ENCODE results near the gene NACC2.
"Not testable (repeated sequence)": the region's sequence is repeated elsewhere in the genome, so short reads cannot be mapped to it uniquely, and the experiment has no call there.

Gene NACC2

GRCh38 chr9:136048560-136049411 lies 46.3 kb downstream of the NACC2 start:
- no peak for DNase-seq (ENCODE audit: low read depth in 2 of 2, low spot score in 1 of 2)

- no peak for DNase-seq (ENCODE audit: low read depth in 2 of 2, low spot score in 1 of 2)
Observed at GRCh38 chr9:136047775-136048559, 47.1 kb downstream of the NACC2 start.

- DNase-seq (ENCODE audit: low read depth in 2 of 2, low spot score in 1 of 2) = no peak
Observed at GRCh38 chr9:136047076-136047774, 47.9 kb downstream of the NACC2 start.

- DNase-seq (ENCODE audit: low read depth in 2 of 2, low spot score in 1 of 2) = no peak
Observed at GRCh38 chr9:136046554-136046920, 48.6 kb downstream of the NACC2 start.

- no peak for DNase-seq (ENCODE audit: low read depth in 2 of 2, low spot score in 1 of 2)
Observed at GRCh38 chr9:136045595-136046553, 49.2 kb downstream of the NACC2 start.

- DNase-seq (ENCODE audit: low read depth in 2 of 2, low spot score in 1 of 2) = no peak
Observed at GRCh38 chr9:136044971-136045594, 50.0 kb downstream of the NACC2 start.

- no peak for DNase-seq (ENCODE audit: low read depth in 2 of 2, low spot score in 1 of 2)
Observed at GRCh38 chr9:136044207-136044970, 50.7 kb downstream of the NACC2 start.

GRCh38 chr9:136043441-136043991 lies 51.6 kb downstream of the NACC2 start:
- DNase-seq (ENCODE audit: low read depth in 2 of 2, low spot score in 1 of 2) = no peak

- DNase-seq (ENCODE audit: low read depth in 2 of 2, low spot score in 1 of 2) = no peak
Observed at GRCh38 chr9:136042541-136042940, 52.5 kb downstream of the NACC2 start.

- not testable (repeated sequence) for DNase-seq (ENCODE audit: low read depth in 2 of 2, low spot score in 1 of 2)
Observed at GRCh38 chr9:136040848-136041247, 54.2 kb downstream of the NACC2 start.

GRCh38 chr9:136039488-136039887 lies 55.6 kb downstream of the NACC2 start:
- no peak for DNase-seq (ENCODE audit: low read depth in 2 of 2, low spot score in 1 of 2)

- DNase-seq (ENCODE audit: low read depth in 2 of 2, low spot score in 1 of 2) = no peak
Observed at GRCh38 chr9:136036848-136037247, 58.2 kb downstream of the NACC2 start.

- DNase-seq (ENCODE audit: low read depth in 2 of 2, low spot score in 1 of 2) = no peak
Observed at GRCh38 chr9:136036050-136036449, 59.0 kb downstream of the NACC2 start.

GRCh38 chr9:136031741-136032730 lies 63.1 kb downstream of the NACC2 start:
- no peak for DNase-seq (ENCODE audit: low read depth in 2 of 2, low spot score in 1 of 2)

- DNase-seq (ENCODE audit: low read depth in 2 of 2, low spot score in 1 of 2) = no peak
Observed at GRCh38 chr9:136031094-136031493, 64.0 kb downstream of the NACC2 start.

- DNase-seq (ENCODE audit: low read depth in 2 of 2, low spot score in 1 of 2) = no peak
Observed at GRCh38 chr9:136029556-136029955, 65.5 kb downstream of the NACC2 start.

- DNase-seq (ENCODE audit: low read depth in 2 of 2, low spot score in 1 of 2) = no peak
Observed at GRCh38 chr9:136028760-136029470, 66.2 kb downstream of the NACC2 start.
